Upper lobe of right lung (tissue), 1 donor: Measurements from ENCODE around the gene MT1F. TPM values are rescaled to one million over a fixed set of nuclear protein-coding genes. Genes with fewer than 3 reads are reported as not detected.
A peak's percentile ranks its signal among the peaks of the same experiment; 100 is the strongest.

Experiments
- ATAC-seq: fragments of 200-7000 bp; cut with Tn5 transposase; one replicate; pipeline ENCODE4 v1.9.1; 2020; ENCODE audit warnings: mild to moderate bottlenecking, moderate library complexity
- DNase-seq: peaks from one replicate; pipeline ENCODE4 v3.0.0-alpha.2; 2020
- H3K27ac ChIP-seq: fragments of 200-600 bp; one replicate; pipeline ENCODE4 v1.8.0; 2022
- H3K27me3 ChIP-seq: fragments of 200-600 bp; one replicate; pipeline ENCODE4 v1.8.0; 2022; ENCODE audit warnings: mild to moderate bottlenecking
- H3K36me3 ChIP-seq: fragments of 200-600 bp; one replicate; pipeline ENCODE4 v1.8.0; 2022
- H3K4me1 ChIP-seq: fragments of 200-600 bp; one replicate; pipeline ENCODE4 v1.8.0; 2022
- H3K4me3 ChIP-seq: fragments of 200-600 bp; one replicate; pipeline ENCODE4 v1.8.0; 2022; ENCODE audit warnings: mild to moderate bottlenecking
- H3K9me3 ChIP-seq: fragments of 200-600 bp; one replicate; pipeline ENCODE4 v1.8.0; 2022
- CTCF ChIP-seq: fragments of 200-600 bp; IDR thresholded peaks from one replicate; pipeline ENCODE4 v1.8.0; 2022; ENCODE audit warnings: antibody characterized with exemption
- intact Hi-C: fragments of 100-400 bp; cut with DNase I; formaldehyde crosslinking; loops from one replicate; pipeline ENCODE4 v1.11.0; 2022
- total RNA-seq: library from RNA; stranded (reverse); fragmentation: NEBNext Ultra II Directional; extraction: Animal tissue kit (Norgen Biotek cat#: 25700); gene quantifications from one replicate; pipeline ENCODE4 v1.2.1, GENCODE V29; 2021
- donor health status: DM: no; HTN: yes; CAD: no; lungs with severe emphysema.

The MT1F gene
- total RNA-seq, 1 donor from 2014 or later: 9.1 TPM

GRCh38 chr16:56688762-56689161 is 31.0 kb downstream of the MT1F start:
- Histone ChIP-seq H3K4me3 (no peak overlapping the region), H3K36me3 (no peaks in the 10 kb centered on the region), H3K27me3 (no peaks in the 10 kb centered on the region), H3K9me3 (no peaks in the 10 kb centered on the region), H3K4me1 (peaks cover 6% of the 10 kb centered on the region), H3K27ac (no peak overlapping the region)
- TF ChIP-seq CTCF: no peak
- intact Hi-C loops: no loop called here
- ATAC-seq (no peak), DNase-seq (no peak)

- H3K27ac ChIP-seq: no peak overlapping the region
Observed at GRCh38 chr16:56689171-56689570, 31.4 kb downstream of the MT1F start.

GRCh38 chr16:56690420-56691122 is 32.8 kb downstream of the MT1F start:
- Histone ChIP-seq H3K27ac (no peak overlapping the region), H3K4me3 (no peak overlapping the region), H3K27me3 (no peaks in the 10 kb centered on the region), H3K4me1 (no peaks in the 10 kb centered on the region), H3K9me3 (no peaks in the 10 kb centered on the region), H3K36me3 (no peaks in the 10 kb centered on the region)
- TF ChIP-seq CTCF: no peak
- DNase-seq (no peak), ATAC-seq (no peak)
- intact Hi-C loops: no loop called here

More at GRCh38 chr16:56689171-56689570, 31.4 kb downstream of the MT1F start:
- no peak for TF ChIP-seq CTCF
- Histone ChIP-seq H3K4me1 (peaks cover 2% of the 10 kb centered on the region), H3K4me3 (no peak overlapping the region), H3K27me3 (no peaks in the 10 kb centered on the region), H3K9me3 (no peaks in the 10 kb centered on the region), H3K36me3 (no peaks in the 10 kb centered on the region)
- ATAC-seq: no peak
- no peak for DNase-seq
- intact Hi-C loops: no loop called here

DNA sequence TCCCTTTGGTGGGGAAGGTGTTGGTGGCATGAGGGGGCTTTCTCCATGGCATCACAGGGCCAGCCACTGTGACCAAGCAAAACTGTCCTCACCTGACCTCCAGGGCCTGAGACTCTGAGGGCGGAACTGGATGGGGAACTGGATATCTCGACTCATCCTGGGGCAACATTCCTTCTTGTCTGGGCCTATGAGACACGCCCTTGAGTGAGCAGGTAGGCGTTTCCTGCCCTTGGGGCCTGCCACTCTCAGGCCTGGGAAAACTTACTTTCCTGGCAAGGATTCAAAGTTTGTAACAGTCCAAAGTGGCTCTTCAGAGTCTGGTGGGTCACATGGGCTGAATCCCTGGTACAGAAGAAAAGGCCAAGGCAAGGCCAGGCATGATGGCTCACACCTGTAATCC is 34.1 kb downstream of the MT1F start:
- Histone ChIP-seq H3K27ac (no peak overlapping the region), H3K4me1 (no peaks in the 10 kb centered on the region), H3K9me3 (no peaks in the 10 kb centered on the region), H3K36me3 (no peaks in the 10 kb centered on the region), H3K4me3 (no peak overlapping the region), H3K27me3 (no peaks in the 10 kb centered on the region)
- ATAC-seq: peak; percentile 94
- no peak for TF ChIP-seq CTCF
- peak; percentile 77 for DNase-seq
- intact Hi-C loops: no loop called here

DNA sequence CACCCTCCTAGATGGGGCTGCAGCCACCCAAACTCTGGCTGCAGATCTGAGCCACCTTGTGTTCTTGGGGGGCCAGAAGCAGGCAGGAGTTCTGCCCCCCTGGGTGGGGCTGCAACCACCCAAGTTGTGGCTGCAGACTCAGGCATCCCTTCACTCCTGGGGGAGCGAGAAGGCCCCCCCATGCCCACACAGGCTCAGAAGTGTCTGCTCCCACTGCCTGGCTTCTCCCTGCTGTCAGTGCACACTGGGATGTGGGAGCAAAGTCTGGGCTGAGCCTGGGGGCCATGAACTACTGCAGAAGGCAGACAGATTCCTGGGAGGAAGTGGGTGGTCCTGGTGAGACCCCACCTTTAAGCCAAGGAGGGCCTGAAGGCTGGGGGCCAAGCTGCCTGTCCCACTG is 37.5 kb downstream of the MT1F start:
- DNase-seq (no peak), ATAC-seq (no peak)
- Histone ChIP-seq H3K4me1 (no peaks in the 10 kb centered on the region), H3K9me3 (no peaks in the 10 kb centered on the region), H3K27ac (no peak overlapping the region), H3K27me3 (no peaks in the 10 kb centered on the region), H3K4me3 (no peak overlapping the region), H3K36me3 (no peaks in the 10 kb centered on the region)
- TF ChIP-seq CTCF: no peak
- intact Hi-C loops: no loop called here
